Ascending aorta (tissue), 2 donors: ENCODE measurements around the gene EBI3. TPM values are rescaled to one million over a fixed set of nuclear protein-coding genes. Genes with fewer than 3 reads are reported as not detected.

Experiments used
- DNase-seq, 2 donors: peaks; one replicate each; pipeline ENCODE4 v3.0.0-alpha.2; 2019; ENCODE audit warnings: low spot score in 2 of 2
- H3K27ac ChIP-seq, 2 donors: fragments of 200-600 bp; sonication (generic); one replicate each; pipeline ENCODE4 v1.5.1; 2016 to 2017; ENCODE audit warnings: mild to moderate bottlenecking in 1 of 2
- H3K27me3 ChIP-seq: fragments of 200-600 bp; sonication (generic); one replicate; pipeline ENCODE4 v1.5.1; 2017
- H3K36me3 ChIP-seq, 2 donors: fragments of 200-600 bp; sonication (generic); one replicate each; pipeline ENCODE4 v1.5.1; 2016
- H3K4me1 ChIP-seq, 2 donors: fragments of 200-600 bp; sonication (generic); one replicate each; pipeline ENCODE4 v1.5.1; 2016 to 2017; ENCODE audit warnings: mild to moderate bottlenecking in 1 of 2
- H3K4me3 ChIP-seq, 2 donors: fragments of 200-600 bp; sonication (generic); one replicate each; pipeline ENCODE4 v1.5.1; 2016 to 2017; ENCODE audit warnings: mild to moderate bottlenecking in 1 of 2
- H3K9me3 ChIP-seq, 2 donors: fragments of 200-600 bp; sonication (generic); one replicate each; pipeline ENCODE4 v1.5.1; 2016
- intact Hi-C: fragments of 100-400 bp; cut with DNase I; formaldehyde crosslinking; loops from one replicate; pipeline ENCODE4 v1.15.1; 2023
- total RNA-seq: library from RNA; depleted of rRNA; stranded (reverse); fragments of >200 nt; gene quantifications from one replicate; pipeline ENCODE4 v1.1.0, GENCODE V29; 2016
- TF ChIP-seq, protein P1 (sequence below), 3 experiments: fragments of 200-600 bp in 2 of 3; fragments of 450-650 bp in 1 of 3; sonication (generic) in 2 of 3; IDR thresholded peaks; one replicate each; pipeline ENCODE4 v1.5.1; 2016 to 2019; ENCODE audit warnings: antibody characterized with exemption in 3 of 3, mild to moderate bottlenecking in 1 of 3, moderate library complexity in 1 of 3

Gene EBI3
- total RNA-seq, 1 donor from 2014 or later: not detected

DNA sequence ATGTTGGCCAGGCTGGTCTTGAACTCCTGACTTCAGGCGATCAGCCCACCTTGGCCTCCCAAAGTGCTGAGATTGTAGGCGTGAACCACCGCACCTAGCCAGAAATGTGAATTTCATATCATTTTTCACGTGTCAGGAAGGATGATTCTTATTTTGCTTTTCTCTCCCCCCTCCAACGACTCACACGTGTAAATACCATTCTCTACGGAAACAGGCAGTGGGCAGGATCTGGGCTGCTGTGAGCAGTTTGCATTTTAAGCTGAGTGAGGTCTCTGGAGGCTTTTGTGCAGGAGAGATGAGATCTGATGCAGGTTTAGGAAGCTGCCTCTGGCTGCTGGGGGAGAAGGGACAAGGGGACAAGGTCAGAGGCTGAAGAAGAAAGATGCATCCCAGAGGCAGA is 35.0 kb upstream of the EBI3 start:
- Histone ChIP-seq H3K27me3 (peaks cover 7% of the 10 kb centered on the region), H3K4me3 (no peak overlapping the region), H3K9me3 (no peaks in the 10 kb centered on the region), H3K36me3 (no peaks in the 10 kb centered on the region), H3K27ac (no peak overlapping the region), H3K4me1 (no peaks in the 10 kb centered on the region)
- TF ChIP-seq, protein P1, sequence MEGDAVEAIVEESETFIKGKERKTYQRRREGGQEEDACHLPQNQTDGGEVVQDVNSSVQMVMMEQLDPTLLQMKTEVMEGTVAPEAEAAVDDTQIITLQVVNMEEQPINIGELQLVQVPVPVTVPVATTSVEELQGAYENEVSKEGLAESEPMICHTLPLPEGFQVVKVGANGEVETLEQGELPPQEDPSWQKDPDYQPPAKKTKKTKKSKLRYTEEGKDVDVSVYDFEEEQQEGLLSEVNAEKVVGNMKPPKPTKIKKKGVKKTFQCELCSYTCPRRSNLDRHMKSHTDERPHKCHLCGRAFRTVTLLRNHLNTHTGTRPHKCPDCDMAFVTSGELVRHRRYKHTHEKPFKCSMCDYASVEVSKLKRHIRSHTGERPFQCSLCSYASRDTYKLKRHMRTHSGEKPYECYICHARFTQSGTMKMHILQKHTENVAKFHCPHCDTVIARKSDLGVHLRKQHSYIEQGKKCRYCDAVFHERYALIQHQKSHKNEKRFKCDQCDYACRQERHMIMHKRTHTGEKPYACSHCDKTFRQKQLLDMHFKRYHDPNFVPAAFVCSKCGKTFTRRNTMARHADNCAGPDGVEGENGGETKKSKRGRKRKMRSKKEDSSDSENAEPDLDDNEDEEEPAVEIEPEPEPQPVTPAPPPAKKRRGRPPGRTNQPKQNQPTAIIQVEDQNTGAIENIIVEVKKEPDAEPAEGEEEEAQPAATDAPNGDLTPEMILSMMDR (IDR thresholded peaks at IDR 0.05): no peak
- DNase-seq: no peak
- intact Hi-C loops: no loop called here

- H3K9me3 ChIP-seq: no peaks in the 10 kb centered on the region
- H3K36me3 ChIP-seq: no peaks in the 10 kb centered on the region
- peaks cover 7% of the 10 kb centered on the region for H3K27me3 ChIP-seq
- no peak overlapping the region for H3K27ac ChIP-seq
- TF ChIP-seq, protein P1 (IDR thresholded peaks at IDR 0.05): no peak
- no peak overlapping the region for H3K4me3 ChIP-seq
- H3K4me1 ChIP-seq: no peaks in the 10 kb centered on the region
- intact Hi-C loops: no loop called here
- DNase-seq: no peak
These were observed 33.3 kb upstream of the EBI3 start for GRCh38 chr19:4196009-4196408.

- DNase-seq: no peak
- Histone ChIP-seq H3K36me3 (no peaks in the 10 kb centered on the region), H3K4me3 (no peak overlapping the region), H3K27ac (no peak overlapping the region), H3K27me3 (peaks cover 7% of the 10 kb centered on the region), H3K9me3 (no peaks in the 10 kb centered on the region), H3K4me1 (no peaks in the 10 kb centered on the region)
- TF ChIP-seq, protein P1 (IDR thresholded peaks at IDR 0.05): no peak
- intact Hi-C loops: no loop called here
These were observed 32.7 kb upstream of the EBI3 start for GRCh38 chr19:4196587-4197148.

DNA sequence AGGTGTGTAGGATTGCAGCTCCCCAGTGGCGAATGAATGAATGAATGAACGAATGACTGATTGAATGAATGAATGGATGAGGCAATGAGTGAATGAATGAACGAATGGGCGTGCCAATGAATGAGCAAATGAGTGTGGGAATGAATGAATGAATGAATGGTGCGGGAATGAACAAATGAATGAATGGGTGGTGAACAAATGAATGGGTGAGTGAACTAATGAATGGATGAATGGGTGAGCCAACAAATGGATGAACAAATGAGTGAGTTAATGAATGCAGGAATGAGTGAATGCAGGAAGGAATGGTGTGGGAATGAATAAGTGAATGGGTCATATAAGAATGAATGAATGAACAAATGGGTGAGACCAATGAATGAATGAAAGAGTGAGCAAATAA is 32.1 kb upstream of the EBI3 start:
- H3K36me3 ChIP-seq: no peaks in the 10 kb centered on the region
- intact Hi-C loops: no loop called here
- H3K4me3 ChIP-seq: no peak overlapping the region
- DNase-seq: no peak
- H3K27me3 ChIP-seq: peaks cover 7% of the 10 kb centered on the region
- no peak overlapping the region for H3K27ac ChIP-seq
- H3K9me3 ChIP-seq: no peaks in the 10 kb centered on the region
- TF ChIP-seq, protein P1 (IDR thresholded peaks at IDR 0.05): no peak
- no peaks in the 10 kb centered on the region for H3K4me1 ChIP-seq

DNA sequence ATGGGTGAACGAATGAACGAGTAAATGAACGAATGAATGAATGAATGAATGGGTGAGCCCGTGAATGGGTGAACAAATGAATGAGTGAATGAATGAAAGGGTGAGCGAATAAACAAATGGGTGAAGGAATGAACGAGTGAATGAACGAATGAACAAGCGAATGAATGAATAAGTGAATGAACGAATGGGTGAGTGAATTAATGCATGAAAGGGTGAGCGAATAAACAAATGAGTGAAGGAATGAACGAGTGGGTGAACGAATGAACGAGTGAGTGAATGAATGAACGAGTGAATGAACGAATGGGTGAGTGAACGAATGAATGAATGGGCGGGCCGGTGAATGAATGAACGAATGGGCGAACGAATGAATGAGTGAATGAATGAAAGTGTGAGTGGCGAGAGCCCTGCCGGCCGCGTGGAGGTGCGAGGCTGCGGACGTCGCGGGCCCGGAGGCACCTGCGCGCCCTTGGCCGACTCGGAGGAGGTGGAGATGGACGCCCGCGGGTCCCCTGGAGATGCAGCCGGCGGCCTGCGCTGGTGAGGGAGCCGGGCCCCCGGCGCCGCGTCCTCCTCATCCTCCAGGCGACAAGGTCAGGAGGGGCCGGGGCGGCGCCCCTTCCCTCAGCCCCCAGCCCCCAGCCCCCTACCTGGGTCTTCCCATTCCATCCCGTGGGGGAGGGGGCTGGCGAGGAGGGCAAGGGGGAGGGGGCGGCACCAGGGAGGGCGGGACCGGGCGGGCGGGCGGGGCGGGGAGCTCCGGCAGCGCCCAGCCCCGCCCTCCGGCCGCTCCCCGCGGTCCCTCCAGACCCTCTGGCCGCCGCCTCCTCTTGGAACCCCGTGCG is 31.5 kb upstream of the EBI3 start:
- Histone ChIP-seq H3K27ac (no peak overlapping the region), H3K4me3 (peak overlapping the region in 1 of 2 donors; percentile 13), H3K9me3 (no peaks in the 10 kb centered on the region), H3K4me1 (no peaks in the 10 kb centered on the region), H3K27me3 (peaks cover 7% of the 10 kb centered on the region), H3K36me3 (no peaks in the 10 kb centered on the region)
- DNase-seq: no peak
- TF ChIP-seq, protein P1 (IDR thresholded peaks at IDR 0.05): no peak
- intact Hi-C loops: no loop called here
